Spleen (tissue), 7 donors: Measurements from ENCODE around the gene PTPRG.

ENCODE experiments used
- POLR2A ChIP-seq, 3 donors: fragments of 450-650 bp; IDR thresholded peaks; one replicate each; pipeline ENCODE4 v1.5.1; 2017; ENCODE audit warnings: antibody characterized with exemption in 3 of 3, mild to moderate bottlenecking in 1 of 3
- POLR2AphosphoS5 ChIP-seq, 3 donors: sonication (generic); formaldehyde crosslinking; IDR thresholded peaks; one replicate each; pipeline ENCODE4 v1.5.1; 2017; ENCODE audit warnings: antibody characterized with exemption in 3 of 3
- TF ChIP-seq, protein P1 (sequence below), 11 experiments: fragments of 200-600 bp in 7 of 11; fragments of 450-650 bp in 4 of 11; sonication (generic) in 4 of 11; IDR thresholded peaks in 8 of 11; conservative IDR thresholded peaks in 3 of 11; 1 replicate in 7 of 11; 2 replicates in 4 of 11; pipeline versions ENCODE4 v1.4.0 to v1.8.0; 2016 to 2021; ENCODE audit warnings: antibody characterized with exemption in 11 of 11, inconsistent platforms in 4 of 11, mild to moderate bottlenecking in 1 of 11
- donor health status: DM: no; HTN: no; CAD: no; lungs with moderate emphysema.
- donor health status: DM: no; HTN: no; CAD: no.
- donor health status: DM: no; HTN: no; CAD: no.

DNA sequence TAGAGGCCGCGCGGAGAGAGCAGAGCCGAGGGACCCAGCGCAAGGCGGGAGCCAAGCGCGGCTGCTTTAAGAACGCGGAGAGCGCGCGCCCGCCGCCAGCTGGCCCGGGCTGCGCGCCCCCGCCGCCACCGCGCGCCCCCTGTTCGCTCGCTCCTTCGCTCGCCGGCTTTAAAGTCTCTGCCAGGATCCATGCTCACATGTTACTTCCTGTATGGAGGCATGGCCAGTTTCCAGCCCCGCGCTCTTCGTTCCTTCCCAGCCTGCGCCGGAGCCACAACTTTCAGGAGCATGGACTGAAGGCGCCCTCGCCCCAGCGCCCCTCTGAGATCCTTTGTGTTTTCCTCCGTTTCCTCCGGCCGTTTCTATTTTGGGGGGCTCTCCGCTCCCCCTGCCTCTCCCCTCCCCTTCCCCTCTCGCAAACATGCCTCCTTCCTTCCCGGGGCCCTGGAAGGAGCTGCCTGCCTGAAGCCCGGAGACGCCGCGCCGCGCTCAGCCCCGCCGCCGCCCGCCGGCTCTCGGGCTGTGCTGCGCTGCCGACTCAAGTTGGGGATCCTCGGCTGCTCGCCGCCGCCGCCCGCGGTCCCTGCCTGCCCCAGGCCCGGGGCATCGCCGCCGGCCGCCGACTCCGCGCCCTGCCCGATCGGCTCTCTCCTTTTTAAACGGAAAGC, at the start of gene PTPRG:
- TF ChIP-seq, protein P1, sequence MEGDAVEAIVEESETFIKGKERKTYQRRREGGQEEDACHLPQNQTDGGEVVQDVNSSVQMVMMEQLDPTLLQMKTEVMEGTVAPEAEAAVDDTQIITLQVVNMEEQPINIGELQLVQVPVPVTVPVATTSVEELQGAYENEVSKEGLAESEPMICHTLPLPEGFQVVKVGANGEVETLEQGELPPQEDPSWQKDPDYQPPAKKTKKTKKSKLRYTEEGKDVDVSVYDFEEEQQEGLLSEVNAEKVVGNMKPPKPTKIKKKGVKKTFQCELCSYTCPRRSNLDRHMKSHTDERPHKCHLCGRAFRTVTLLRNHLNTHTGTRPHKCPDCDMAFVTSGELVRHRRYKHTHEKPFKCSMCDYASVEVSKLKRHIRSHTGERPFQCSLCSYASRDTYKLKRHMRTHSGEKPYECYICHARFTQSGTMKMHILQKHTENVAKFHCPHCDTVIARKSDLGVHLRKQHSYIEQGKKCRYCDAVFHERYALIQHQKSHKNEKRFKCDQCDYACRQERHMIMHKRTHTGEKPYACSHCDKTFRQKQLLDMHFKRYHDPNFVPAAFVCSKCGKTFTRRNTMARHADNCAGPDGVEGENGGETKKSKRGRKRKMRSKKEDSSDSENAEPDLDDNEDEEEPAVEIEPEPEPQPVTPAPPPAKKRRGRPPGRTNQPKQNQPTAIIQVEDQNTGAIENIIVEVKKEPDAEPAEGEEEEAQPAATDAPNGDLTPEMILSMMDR (IDR thresholded peaks at IDR 0.05 in 8 of 11, conservative IDR thresholded peaks at IDR 0.05 in 3 of 11), result no peak
- TF ChIP-seq POLR2A (IDR thresholded peaks at IDR 0.05), result peak in 1 of 3 donors; percentile 29
- peak; percentile 69 to 81 (median 69) for TF ChIP-seq POLR2AphosphoS5 (IDR thresholded peaks at IDR 0.05)
